Lower leg skin (tissue), 4 donors: ENCODE data around the gene GLDN. TPM values are rescaled to one million over a fixed set of nuclear protein-coding genes. Genes with fewer than 3 reads are reported as not detected.
A peak's percentile ranks its signal among the peaks of the same experiment; 100 is the strongest.

ENCODE experiments used
- DNase-seq, 2 donors: peaks; one replicate each; pipeline ENCODE4 v3.0.0-alpha.2; 2019; ENCODE audit warnings: low spot score in 2 of 2
- H3K4me3 ChIP-seq: fragments of 200-600 bp; sonication (generic); 2 replicates; pipeline ENCODE4 v1.5.1; 2017; ENCODE audit warnings: mild to moderate bottlenecking, low read depth; ENCODE audit not compliant: poor library complexity, severe bottlenecking
- CTCF ChIP-seq, 3 donors: fragments of 450-650 bp; IDR thresholded peaks; one replicate each; pipeline ENCODE4 v1.5.1; 2016; ENCODE audit warnings: antibody characterized with exemption in 3 of 3, mild to moderate bottlenecking in 3 of 3, moderate library complexity in 2 of 3
- POLR2A ChIP-seq, 2 donors: fragments of 450-650 bp; IDR thresholded peaks; one replicate each; pipeline ENCODE4 v1.6.1; 2016 to 2017; ENCODE audit warnings: antibody characterized with exemption in 2 of 2, mild to moderate bottlenecking in 1 of 2, moderate library complexity in 1 of 2
- WGBS, 2 donors: methylation state at CpG; one replicate each; pipeline ENCODE4 v1.1.5; 2018; 5-methylcytosine and 5-hydroxymethylcytosine counted together
- intact Hi-C: fragments of 100-400 bp; cut with DNase I; formaldehyde crosslinking; loops from one replicate; pipeline ENCODE4 v1.15.0; 2023; ENCODE audit warnings: low total_unique reads
- total RNA-seq, 4 donors: library from RNA; depleted of rRNA; stranded (reverse); fragments of >200 nt; gene quantifications; one replicate each; pipeline ENCODE4 v1.1.0, GENCODE V29; 2016

Gene GLDN
- total RNA-seq, 4 donors from 2014 or later, result 3.7 to 9.4 (median 4.9) TPM

GRCh38 chr15:51398626-51399025, 57.2 kb downstream of the GLDN start:
- WGBS, 2 donors, result 73 to 77% methylated on average over 9 of the region's 9 CpGs
- no peak overlapping the region for H3K4me3 ChIP-seq
- intact Hi-C loops, result no loop called here
- DNase-seq, result peak in 1 of 2 donors; percentile 40
- no peak for TF ChIP-seq CTCF (IDR thresholded peaks at IDR 0.05)

- intact Hi-C loops, result no loop called here
- peak in 1 of 2 donors; percentile 31 for DNase-seq
- 87 to 88% methylated on average over 7 of the region's 7 CpGs for WGBS, 2 donors
- H3K4me3 ChIP-seq, result no peak overlapping the region
- TF ChIP-seq POLR2A (IDR thresholded peaks at IDR 0.05), result no peak
- TF ChIP-seq CTCF (IDR thresholded peaks at IDR 0.05), result no peak
These were observed 59.8 kb downstream of the GLDN start for GRCh38 chr15:51401051-51401780.

GRCh38 chr15:51401872-51402517, 60.5 kb downstream of the GLDN start:
- peak; percentile 11 to 90 for DNase-seq
- no peak for TF ChIP-seq CTCF (IDR thresholded peaks at IDR 0.05)
- TF ChIP-seq POLR2A (IDR thresholded peaks at IDR 0.05), result no peak
- intact Hi-C loops, result no loop called here
- no peak overlapping the region for H3K4me3 ChIP-seq
- 32 to 34% methylated on average over 12 of the region's 12 CpGs for WGBS, 2 donors

DNA sequence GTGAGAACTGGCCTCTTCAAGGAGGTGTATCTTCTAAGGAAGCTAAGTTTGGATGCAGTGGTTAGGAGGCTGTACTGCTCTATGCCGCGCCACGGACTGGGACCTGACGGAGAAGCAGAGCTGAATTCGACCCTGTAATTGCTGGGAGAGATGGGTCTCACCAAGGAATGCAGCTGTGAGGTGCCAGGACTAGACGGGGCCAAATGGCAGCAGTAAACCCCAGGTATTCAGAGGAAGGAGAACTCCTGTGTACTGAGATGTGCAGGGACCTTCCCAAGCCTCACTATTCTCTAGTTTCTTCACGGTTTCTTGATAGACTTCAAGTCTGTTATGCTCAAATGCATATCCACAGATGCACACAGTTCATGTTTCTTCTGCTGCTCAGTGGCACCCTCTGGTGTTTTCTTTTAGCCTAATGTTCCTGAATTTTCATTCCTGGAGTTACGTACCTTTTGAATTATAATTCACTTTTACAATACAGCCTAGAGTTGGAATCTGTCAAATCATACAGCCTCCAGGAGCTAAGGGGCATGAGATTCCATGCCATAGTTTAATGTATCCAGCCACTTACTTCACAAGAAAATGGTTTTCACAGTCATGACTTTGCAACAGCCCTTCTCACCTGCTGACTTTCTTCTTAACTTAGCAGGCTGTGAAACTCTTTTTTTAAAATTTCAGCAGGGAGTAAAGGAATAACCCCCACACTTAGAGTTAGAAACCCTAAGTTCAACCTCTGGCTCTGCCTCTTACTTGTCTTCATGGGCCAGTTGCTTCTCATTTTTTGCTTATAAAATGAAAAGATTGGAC, 61.8 kb downstream of the GLDN start:
- H3K4me3 ChIP-seq, result no peak overlapping the region
- no peak for TF ChIP-seq POLR2A (IDR thresholded peaks at IDR 0.05)
- no peak for TF ChIP-seq CTCF (IDR thresholded peaks at IDR 0.05)
- intact Hi-C loops, result no loop called here
- peak in 1 of 2 donors; percentile 11 for DNase-seq
- WGBS, 2 donors, result 64 to 65% methylated on average over 8 of the region's 8 CpGs

- no peak overlapping the region for H3K4me3 ChIP-seq
- DNase-seq, result peak in 1 of 2 donors; percentile 9
- no peak for TF ChIP-seq POLR2A (IDR thresholded peaks at IDR 0.05)
- no peak for TF ChIP-seq CTCF (IDR thresholded peaks at IDR 0.05)
- 86 to 88% methylated on average over 9 of the region's 9 CpGs for WGBS, 2 donors
- intact Hi-C loops, result no loop called here
These were observed 62.7 kb downstream of the GLDN start for GRCh38 chr15:51403946-51404695.
